Right kidney (tissue), 1 donor: ENCODE data around the gene AKT1S1.

Source experiments
- DNase-seq: peaks from one replicate; pipeline ENCODE4 v3.0.0-alpha.2; 2016

AKT1S1 gene

DNA sequence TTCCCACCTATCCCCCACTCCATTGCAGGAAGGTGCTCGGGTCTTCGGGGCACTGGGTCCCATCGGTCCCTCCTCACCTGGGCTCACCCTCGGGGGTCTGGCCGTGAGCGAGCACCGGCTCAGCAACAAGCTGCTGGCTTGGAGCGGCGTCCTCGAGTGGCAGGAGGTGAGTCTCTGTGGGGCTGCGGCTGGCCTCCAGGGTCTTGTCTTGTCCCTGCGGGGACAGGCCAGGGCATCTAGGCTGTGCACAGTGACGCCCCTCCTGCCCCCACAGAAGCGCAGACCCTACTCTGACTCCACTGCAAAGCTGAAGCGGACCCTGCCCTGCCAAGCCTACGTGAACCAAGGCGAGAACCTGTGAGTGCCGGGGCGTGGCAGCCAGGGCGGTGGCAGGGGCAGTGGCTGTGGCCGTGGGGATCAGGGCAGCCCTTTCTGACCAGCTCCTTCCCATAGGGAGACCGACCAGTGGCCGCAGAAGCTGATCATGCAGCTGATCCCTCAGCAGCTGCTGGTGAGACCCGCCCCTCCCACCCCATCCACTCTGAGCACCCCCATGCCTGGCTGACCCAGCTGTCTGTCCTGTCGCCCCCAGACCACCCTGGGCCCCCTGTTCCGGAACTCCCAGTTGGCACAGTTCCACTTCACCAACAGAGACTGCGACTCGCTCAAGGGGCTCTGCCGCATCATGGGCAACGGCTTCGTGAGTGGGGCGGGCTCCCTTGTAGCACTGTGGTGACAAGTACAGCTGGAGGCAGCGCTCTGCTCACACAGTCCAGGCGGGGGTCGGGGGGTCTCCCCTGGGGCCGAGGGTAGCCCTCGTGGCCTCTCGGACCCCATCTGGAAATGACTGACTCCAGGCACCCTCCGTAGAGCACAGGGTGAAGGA, 22.5 kb downstream of the AKT1S1 start:
- DNase-seq: no peak

DNA sequence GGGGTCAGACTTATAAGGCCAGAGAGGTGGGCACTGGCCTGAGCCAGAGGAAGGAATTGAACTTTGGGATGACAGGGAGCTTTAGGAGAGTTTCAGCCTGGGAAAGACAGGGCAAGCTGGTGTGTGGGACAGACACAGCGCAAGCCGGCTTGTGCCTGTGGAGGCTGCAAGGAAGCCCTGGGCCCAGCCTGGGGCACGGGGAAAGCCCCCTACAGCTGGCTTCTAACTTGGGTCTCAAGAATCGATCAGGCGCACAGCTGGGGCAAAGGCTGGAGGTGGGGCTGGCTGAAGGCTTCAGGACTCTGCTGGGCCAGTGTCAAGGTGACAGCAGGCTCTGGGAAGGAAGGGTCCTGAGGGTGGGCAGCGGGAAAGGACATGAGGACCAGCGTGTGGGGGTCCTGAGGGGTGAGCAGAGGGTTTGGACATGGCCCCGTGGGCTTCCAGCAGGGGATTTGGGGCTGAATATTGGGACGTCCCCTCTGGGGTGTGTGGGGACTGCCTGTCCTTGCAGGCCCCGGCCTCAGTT, 23.2 kb downstream of the AKT1S1 start:
- DNase-seq: no peak

GRCh38 chr19:49852631-49853126, 24.5 kb downstream of the AKT1S1 start:
- no peak for DNase-seq

GRCh38 chr19:49851456-49852259, 25.5 kb downstream of the AKT1S1 start:
- peak; percentile 34 for DNase-seq

DNA sequence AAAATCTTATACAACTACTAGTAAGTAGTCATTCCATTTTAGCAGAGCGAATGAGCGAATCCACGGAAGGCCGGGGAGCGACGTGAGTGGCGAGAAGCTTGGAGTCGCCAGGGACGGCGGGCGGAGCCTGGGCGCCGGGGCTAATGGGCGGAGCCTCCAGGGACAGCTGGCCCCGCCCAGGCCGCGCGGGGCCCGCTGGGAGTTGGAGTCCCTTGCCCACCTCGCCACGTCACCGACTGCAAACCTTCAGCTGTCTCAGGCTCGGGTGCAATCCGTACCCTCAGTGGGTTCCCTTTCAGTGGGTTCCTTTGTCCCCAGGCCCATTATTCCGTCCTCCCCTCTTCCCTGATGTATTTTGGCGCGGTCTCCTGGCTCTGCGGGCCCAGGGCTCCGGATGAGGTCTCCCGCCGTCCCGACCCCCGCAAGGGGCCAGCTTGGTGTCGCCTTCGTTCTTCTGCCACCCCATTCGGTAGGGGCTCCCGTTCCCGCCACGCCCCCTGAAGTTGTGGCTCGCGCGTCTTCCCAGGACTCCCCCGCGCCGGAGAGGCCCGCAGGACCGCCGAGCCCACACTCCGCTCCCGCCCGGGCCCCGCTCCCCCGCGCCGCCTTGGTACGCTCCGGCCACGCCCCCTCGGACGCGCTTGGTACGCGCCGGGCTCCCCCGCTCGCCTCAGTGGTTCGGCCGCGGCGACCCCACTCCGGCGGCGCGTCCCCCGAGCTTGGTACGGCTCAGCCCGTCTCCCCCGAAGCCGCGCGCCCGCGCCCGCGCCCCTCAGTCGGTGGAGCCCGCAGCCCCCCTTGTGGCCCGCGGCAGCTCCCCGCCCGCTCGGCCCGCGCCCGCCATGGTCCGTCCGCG, 26.4 kb downstream of the AKT1S1 start, which contains the start of gene PTOV1:
PTOV1 (plus strand) TSS at position 673 of the 856 bp plus-strand sequence.
- peak; percentile 95 for DNase-seq

- DNase-seq: no peak
Measured at GRCh38 chr19:49850221-49850486, 27.0 kb downstream of the AKT1S1 start.

DNA sequence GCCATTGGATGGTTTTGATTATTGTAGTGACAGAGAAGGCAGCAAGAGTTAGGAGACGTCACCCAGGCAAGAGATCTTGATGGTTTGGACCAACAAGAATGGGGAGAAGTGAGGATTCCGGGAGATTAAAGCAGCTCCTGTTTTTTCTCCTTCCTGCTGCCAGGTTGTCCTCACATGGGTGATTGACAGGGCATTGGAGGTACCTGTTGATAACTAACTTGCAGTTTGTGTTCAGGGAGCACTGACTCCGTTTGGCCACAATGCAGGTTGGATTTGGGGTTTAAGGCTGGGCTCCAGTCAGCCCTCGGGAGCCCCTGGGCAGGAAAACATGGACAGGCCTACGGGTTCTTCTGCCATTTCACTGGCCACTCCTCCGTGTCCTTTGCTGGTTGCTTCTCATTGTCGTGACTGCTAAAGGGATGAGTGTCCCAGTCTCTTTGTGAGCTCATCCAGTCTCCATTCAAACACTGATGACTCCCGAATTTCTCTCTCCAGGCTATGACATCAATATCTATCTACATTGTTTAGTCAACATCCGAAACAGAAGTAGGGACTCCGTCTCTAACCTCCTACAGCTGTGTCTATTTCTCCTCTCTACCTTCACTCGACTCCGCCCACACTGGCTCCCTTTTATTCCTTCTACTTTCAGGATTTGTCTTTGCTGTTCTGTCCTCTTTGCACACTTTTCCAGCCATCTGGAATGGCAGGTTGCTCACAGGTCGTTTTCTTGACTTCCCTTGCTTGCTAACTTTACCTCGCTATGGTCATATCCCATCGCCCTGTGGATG, 27.5 kb downstream of the AKT1S1 start:
- no peak for DNase-seq

DNA sequence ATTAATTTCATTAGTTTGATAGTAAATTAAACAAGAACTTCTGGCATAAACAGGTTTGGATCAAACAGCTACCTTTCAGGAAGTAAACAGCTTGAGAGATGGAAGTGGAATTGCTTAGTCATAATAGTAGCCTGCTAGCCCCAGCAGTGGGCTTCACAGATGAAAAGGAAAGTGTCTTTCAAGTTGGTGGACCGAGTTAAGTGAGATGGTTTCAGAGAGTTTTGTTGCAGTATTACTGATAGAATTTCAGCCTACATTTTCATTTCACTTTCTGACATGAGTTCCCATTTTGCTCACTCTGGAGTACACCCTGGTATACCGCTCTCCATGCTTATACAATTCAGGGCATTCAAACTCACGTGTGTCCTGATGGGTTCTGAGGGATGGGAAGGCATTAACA, 28.2 kb downstream of the AKT1S1 start:
- no peak for DNase-seq

GRCh38 chr19:49847731-49848696, 29.1 kb downstream of the AKT1S1 start:
- DNase-seq: no peak

DNA sequence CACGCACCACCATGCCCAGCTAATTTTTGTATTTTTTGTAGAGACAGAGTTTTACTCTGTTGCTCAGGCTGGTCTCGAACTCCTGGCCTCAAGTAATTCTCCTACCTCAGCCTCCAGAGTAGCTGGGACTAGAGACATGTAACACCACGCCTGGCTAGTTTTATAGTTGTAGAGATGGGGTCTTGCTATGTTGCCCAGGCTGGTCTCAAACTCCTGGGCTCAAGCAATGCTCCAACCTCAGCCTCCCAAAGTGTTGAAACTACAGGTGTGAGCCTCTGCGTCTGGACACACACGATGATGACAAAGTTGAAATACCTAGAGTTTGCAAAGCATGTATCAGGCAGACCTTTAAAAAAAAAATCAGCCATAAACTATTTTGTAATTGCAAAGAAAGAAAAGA, 30.7 kb downstream of the AKT1S1 start:
- DNase-seq: no peak

DNA sequence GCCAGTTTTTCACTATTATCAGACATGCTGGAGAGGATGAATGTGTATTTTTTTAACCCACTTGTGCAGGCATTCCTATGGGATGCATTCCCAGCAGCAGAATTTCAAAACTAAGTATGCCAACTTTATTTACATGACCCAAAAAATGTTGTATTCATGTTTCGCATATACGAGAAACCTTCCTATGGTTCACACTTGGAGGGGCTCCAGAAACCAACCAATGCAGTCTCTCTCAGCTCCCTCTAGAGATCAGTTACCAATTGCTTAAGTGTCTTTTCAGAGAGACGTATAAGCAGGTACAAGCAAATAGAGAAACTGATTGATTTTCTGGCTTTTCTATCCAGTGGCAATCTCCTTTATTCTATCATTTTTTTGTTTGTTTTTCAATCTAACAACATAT, 31.7 kb downstream of the AKT1S1 start:
- no peak for DNase-seq

- no peak for DNase-seq
Measured at GRCh38 chr19:49844138-49845095, 32.7 kb downstream of the AKT1S1 start.

- no peak for DNase-seq
Measured at GRCh38 chr19:49843265-49843664, 33.9 kb downstream of the AKT1S1 start.

DNA sequence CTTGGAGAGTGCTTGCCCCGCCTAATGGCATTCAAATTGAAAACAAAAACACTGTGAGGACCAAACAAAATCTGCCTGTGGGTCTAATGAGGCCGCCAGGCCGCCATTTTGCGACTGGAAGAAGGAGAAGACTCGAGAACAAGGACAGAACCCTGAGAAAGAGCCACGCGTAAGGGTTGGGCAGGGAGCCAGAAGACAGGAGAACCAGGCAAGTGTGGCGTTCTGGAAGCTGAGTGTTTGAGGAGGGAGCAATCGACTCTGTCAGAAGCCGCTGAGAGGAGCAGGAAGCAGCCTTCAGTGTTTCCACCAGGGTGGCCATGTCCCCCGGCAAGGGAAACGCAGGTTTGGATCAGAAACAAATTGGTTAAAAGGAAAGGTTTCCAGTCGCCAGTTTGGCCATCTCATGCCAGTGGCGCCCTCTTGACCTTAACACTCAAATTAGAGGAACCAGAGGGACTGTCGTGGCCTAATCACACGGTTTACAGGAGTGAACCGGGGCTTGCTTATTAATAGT, 36.4 kb downstream of the AKT1S1 start:
- DNase-seq: no peak

- DNase-seq: no peak
Measured at GRCh38 chr19:49840321-49840720, 36.8 kb downstream of the AKT1S1 start.

- no peak for DNase-seq
Measured at GRCh38 chr19:49839713-49840112, 37.4 kb downstream of the AKT1S1 start.

DNA sequence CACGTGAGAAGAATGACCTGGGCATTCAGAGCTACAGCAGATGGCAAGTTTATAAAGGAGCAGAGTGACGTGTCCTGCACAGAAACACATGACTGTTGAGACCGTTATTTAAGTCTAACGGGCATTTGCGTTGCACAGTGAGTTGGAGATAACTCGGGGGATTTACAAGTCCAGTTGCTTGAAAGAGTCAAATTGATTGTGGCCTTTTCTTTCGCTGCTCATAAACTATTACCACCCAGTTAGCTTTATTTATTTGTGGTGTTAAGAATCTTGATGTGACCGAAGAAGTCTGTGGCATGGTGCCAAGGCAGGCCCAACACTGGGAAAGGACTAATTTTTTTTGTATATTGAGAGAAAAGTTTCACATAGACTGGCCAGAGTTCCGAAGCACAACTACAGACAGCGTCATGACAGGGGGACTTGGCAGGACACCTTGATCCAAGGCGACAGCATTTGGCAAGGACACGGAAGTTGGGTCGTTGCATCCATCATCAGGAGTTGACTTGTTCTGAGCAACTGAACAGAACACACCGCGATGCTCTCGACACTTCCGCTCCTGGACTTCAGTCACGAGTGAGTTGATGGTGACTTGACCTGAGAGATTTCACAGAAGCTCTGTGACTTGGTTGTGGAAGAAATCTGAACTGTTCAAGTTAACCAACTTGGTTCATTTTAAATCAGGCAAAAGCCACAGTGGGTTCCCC, 38.1 kb downstream of the AKT1S1 start:
- no peak for DNase-seq

DNA sequence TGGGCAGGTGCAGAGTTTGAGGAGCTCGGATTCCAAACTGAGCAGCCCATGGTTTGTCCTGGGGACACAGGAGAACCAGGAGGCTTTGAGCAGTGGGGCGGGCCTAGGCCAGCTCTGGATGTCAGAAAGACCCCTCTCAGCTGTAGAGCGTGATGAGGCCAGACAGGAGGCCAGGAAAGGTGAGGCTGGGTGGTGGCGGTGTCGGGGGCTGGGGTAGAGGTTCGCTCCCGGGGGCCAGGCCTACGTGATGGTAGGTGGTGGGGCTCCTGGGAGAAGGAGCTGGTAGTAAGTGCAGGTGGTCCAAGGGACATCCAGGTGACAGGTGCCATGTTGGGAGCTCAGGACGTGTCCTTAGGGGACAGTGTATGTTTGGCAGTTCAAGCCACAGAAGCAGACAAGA, 39.7 kb downstream of the AKT1S1 start:
- no peak for DNase-seq
